Middle frontal gyrus (tissue), 1 donor: ENCODE data around the gene DIAPH3.

Source experiments
- DNase-seq: peaks from one replicate; pipeline ENCODE4 v3.0.0-alpha.2; 2015; ENCODE audit warnings: low spot score; ENCODE audit errors: extremely low spot score

DIAPH3 gene

GRCh38 chr13:59793107-59793506 is 370.6 kb downstream of the DIAPH3 start:
- DNase-seq = no peak

- DNase-seq = no peak
These were observed 373.1 kb downstream of the DIAPH3 start for GRCh38 chr13:59790626-59791025.

GRCh38 chr13:59789558-59789957 is 374.2 kb downstream of the DIAPH3 start:
- no peak for DNase-seq

GRCh38 chr13:59787679-59788078 is 376.0 kb downstream of the DIAPH3 start:
- no peak for DNase-seq

GRCh38 chr13:59782696-59783095 is 381.0 kb downstream of the DIAPH3 start:
- no peak for DNase-seq

GRCh38 chr13:59780058-59780457 is 383.7 kb downstream of the DIAPH3 start:
- no peak for DNase-seq

- DNase-seq = no peak
These were observed 386.6 kb downstream of the DIAPH3 start for GRCh38 chr13:59776924-59777690.

- no peak for DNase-seq
These were observed 389.2 kb downstream of the DIAPH3 start for GRCh38 chr13:59774491-59774971.

- no peak for DNase-seq
These were observed 392.5 kb downstream of the DIAPH3 start for GRCh38 chr13:59771272-59771671.

GRCh38 chr13:59770451-59770850 is 393.3 kb downstream of the DIAPH3 start:
- no peak for DNase-seq

- DNase-seq = no peak
These were observed 397.5 kb downstream of the DIAPH3 start for GRCh38 chr13:59766236-59766635.

- DNase-seq = no peak
These were observed 408.0 kb downstream of the DIAPH3 start for GRCh38 chr13:59755632-59756290.

GRCh38 chr13:59754411-59754810 is 409.3 kb downstream of the DIAPH3 start:
- DNase-seq = no peak

- peak; percentile 66 for DNase-seq
These were observed 412.9 kb downstream of the DIAPH3 start for GRCh38 chr13:59750860-59751259.

GRCh38 chr13:59748046-59748445 is 415.7 kb downstream of the DIAPH3 start:
- DNase-seq = no peak

- DNase-seq = no peak
These were observed 416.2 kb downstream of the DIAPH3 start for GRCh38 chr13:59747529-59747928.

GRCh38 chr13:59746291-59746962 is 417.3 kb downstream of the DIAPH3 start:
- DNase-seq = no peak

- no peak for DNase-seq
These were observed 418.3 kb downstream of the DIAPH3 start for GRCh38 chr13:59745392-59745788.

GRCh38 chr13:59744747-59745391 is 418.9 kb downstream of the DIAPH3 start:
- DNase-seq = no peak

- DNase-seq = no peak
These were observed 420.5 kb downstream of the DIAPH3 start for GRCh38 chr13:59743195-59743594.

- no peak for DNase-seq
These were observed 421.3 kb downstream of the DIAPH3 start for GRCh38 chr13:59742467-59742866.

- no peak for DNase-seq
These were observed 424.8 kb downstream of the DIAPH3 start for GRCh38 chr13:59738921-59739320.
